Activated naive CD4-positive, alpha-beta T cell treated with anti-CD3 and anti-CD28 coated beads, Interleukin-2, amount 10 ng/mL, durations not matched to agents 7 days and 5 days (primary cell): ENCODE results near the gene SRSF1.

Source experiments
- CTCF ChIA-PET: fragments of 350-600 bp; sonication (Branson Sonifier 250); formaldehyde crosslinking; loops from one replicate; lab custom pipeline; 2021; ENCODE audit warnings: antibody characterized with exemption; lab: Charles Lee
- DNase-seq: peaks from one replicate; pipeline ENCODE4 v3.0.0-alpha.2; 2020
- H3K27ac Mint-ChIP-seq: one replicate; pipeline ENCODE4 v1.8.0; 2021; ENCODE audit warnings: mild to moderate bottlenecking, moderate library complexity, mixed read lengths
- H3K27me3 Mint-ChIP-seq: one replicate; pipeline ENCODE4 v1.8.0; 2021; ENCODE audit warnings: mild to moderate bottlenecking, mixed read lengths
- H3K36me3 Mint-ChIP-seq: one replicate; pipeline ENCODE4 v1.8.0; 2021; ENCODE audit warnings: mixed read lengths
- H3K4me1 Mint-ChIP-seq: one replicate; pipeline ENCODE4 v1.8.0; 2021; ENCODE audit warnings: mixed read lengths
- H3K4me3 Mint-ChIP-seq: one replicate; pipeline ENCODE4 v1.8.0; 2021; ENCODE audit warnings: mild to moderate bottlenecking, moderate library complexity, mixed read lengths
- H3K9me3 Mint-ChIP-seq: one replicate; pipeline ENCODE4 v1.8.0; 2021; ENCODE audit warnings: mixed read lengths

The SRSF1 gene

GRCh38 chr17:58005031-58005727, 1.9 kb downstream of the SRSF1 start:
- H3K36me3 Mint-ChIP-seq: peaks cover 51% of the 10 kb centered on the region
- H3K27me3 Mint-ChIP-seq: no peaks in the 10 kb centered on the region
- H3K9me3 Mint-ChIP-seq: no peaks in the 10 kb centered on the region
- no peak for DNase-seq
- H3K27ac Mint-ChIP-seq: peak overlapping the region; percentile 99
- peaks cover 64% of the 10 kb centered on the region for H3K4me1 Mint-ChIP-seq
- peak overlapping the region; percentile 99 for H3K4me3 Mint-ChIP-seq
- CTCF ChIA-PET: interaction anchor here (2.8 kb wide), 1 partner anchor 8 kb away, joined by 14 read pairs; no protein-coding TSS in a partner anchor

DNA sequence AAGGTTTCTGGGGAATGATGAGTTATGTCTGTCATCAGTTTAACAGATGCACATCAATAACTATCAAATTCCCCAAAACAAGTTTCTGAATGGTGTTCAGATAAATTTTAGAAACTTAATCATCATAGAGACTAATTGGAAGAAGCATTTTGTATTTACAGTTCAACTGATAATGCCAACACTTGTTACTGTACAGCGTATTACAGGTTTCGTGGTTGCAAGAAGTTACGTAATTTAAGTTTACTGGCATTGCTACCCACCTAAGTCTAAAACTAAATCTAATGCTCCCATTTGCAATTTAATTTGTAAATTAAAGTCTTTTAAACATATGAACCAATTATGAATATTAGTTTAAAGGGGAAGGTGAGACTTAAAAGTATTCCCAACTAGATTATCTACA, 3.0 kb downstream of the SRSF1 start:
- DNase-seq: no peak
- peaks cover 57% of the 10 kb centered on the region for H3K36me3 Mint-ChIP-seq
- no peaks in the 10 kb centered on the region for H3K27me3 Mint-ChIP-seq
- no peak overlapping the region for H3K27ac Mint-ChIP-seq
- peak overlapping the region; percentile 43 for H3K4me3 Mint-ChIP-seq
- no peaks in the 10 kb centered on the region for H3K9me3 Mint-ChIP-seq
- H3K4me1 Mint-ChIP-seq: peaks cover 70% of the 10 kb centered on the region
- CTCF ChIA-PET: interaction anchor here (1.0 kb wide), 1 partner anchor 18 kb away, joined by 3 read pairs; no protein-coding TSS in a partner anchor

DNA sequence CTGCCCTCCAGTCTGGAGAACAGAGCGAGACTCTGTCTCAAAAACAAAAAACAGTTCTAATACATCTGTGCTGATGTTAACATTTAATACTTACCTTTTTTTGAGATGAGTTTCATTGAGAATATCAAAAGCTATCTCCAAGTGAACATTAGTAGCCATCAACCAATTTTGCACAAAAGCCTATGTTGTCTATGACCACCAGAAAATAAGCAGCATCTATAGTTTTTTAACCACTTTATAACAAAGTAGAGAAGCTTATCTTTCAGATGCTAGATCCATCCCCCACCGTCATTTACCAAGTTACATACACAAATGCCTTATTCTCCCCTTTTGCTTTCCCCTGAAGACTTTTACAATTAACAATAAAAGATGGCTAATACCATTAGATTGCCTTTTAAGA, 4.1 kb downstream of the SRSF1 start:
- Mint-ChIP-seq H3K27me3 (no peaks in the 10 kb centered on the region), H3K36me3 (peaks cover 62% of the 10 kb centered on the region), H3K27ac (peak overlapping the region; percentile 8), H3K9me3 (no peaks in the 10 kb centered on the region), H3K4me1 (peaks cover 59% of the 10 kb centered on the region), H3K4me3 (peak overlapping the region; percentile 2)
- no peak for DNase-seq
- CTCF ChIA-PET: interaction anchor here (1.0 to 10.9 kb wide), 4 partner anchors 13 to 148 kb away, joined by 3 to 207 read pairs (median 10); partner anchors contain the start of gene MRPS23

DNA sequence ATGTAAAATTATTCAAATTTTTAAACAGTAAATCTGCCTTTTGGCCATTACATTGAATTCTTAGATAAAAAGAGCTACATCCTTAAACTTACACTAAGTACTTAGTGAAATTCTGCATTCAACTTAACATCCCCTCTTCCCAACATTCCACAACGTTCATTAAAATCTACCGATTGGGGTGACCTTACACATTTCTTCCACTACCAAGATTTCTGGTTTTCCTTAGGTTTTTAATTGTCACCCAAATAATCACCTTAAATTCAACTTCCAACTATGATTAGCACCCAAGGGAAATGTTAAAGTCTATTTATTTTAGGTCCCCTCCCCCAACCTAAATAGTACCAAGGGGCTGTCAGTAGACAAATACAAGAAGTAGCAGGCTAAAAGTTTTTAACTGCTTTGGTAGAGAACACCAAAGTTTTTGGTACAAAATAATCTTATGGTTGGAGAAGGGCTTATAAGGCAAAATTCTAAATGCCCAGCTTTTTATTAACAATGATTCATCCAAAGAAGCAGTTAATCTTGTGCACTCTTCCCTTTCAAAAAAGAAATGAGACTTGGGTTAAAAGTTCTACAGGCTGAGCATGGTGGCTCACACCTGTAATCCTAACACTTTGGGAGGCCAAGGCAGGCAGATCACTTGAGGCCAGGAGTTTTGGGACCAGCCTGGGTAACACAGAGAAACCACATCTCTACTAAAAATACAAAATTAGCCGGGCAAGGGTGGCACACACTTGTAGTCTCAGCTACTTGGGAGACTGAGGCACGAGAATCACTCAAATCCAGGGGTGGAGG, 4.7 kb downstream of the SRSF1 start:
- H3K4me1 Mint-ChIP-seq: peaks cover 56% of the 10 kb centered on the region
- peak overlapping the region; percentile 8 for H3K27ac Mint-ChIP-seq
- DNase-seq: no peak
- CTCF ChIA-PET: interaction anchor here (1.5 to 10.9 kb wide), 4 partner anchors 12 to 147 kb away, joined by 4 to 207 read pairs (median 10); partner anchors contain the start of gene MRPS23
- H3K27me3 Mint-ChIP-seq: no peaks in the 10 kb centered on the region
- peaks cover 61% of the 10 kb centered on the region for H3K36me3 Mint-ChIP-seq
- peak overlapping the region; percentile 2 for H3K4me3 Mint-ChIP-seq
- no peaks in the 10 kb centered on the region for H3K9me3 Mint-ChIP-seq

DNA sequence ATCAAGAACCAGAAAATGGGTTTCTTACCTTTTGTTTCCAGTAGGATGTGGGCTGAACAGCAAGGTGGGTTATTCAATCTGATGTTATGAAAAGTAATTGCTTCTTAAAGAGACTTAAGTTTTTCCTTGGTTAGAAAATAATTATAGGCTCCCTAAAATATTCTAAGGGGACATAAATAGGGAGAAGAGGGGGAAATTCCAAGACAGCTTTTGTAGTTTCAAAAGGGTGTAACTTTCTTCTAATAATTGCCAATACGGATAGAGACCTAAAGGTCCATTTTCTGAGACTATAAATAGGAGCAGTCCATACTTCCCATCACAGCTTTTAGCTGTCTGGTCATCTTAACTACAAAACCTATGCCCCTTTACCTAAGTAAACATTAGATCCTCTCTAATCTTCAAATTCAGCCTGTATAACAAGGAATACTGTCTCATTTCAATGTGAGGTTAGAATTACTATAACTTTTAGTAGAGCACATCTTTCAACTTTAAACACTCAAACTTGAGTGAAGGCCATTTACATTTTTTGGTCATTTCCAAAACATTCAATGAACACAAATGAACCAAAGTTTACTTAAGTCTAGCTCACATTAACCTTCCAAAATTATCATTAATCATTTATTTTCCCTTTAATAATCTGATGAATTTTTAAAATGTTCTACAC, 5.5 kb downstream of the SRSF1 start:
- CTCF ChIA-PET: interaction anchor here (1.2 to 10.9 kb wide), 5 partner anchors 12 to 168 kb away, joined by 3 to 207 read pairs (median 7); partner anchors contain the start of gene MRPS23
- H3K36me3 Mint-ChIP-seq: peaks cover 63% of the 10 kb centered on the region

DNA sequence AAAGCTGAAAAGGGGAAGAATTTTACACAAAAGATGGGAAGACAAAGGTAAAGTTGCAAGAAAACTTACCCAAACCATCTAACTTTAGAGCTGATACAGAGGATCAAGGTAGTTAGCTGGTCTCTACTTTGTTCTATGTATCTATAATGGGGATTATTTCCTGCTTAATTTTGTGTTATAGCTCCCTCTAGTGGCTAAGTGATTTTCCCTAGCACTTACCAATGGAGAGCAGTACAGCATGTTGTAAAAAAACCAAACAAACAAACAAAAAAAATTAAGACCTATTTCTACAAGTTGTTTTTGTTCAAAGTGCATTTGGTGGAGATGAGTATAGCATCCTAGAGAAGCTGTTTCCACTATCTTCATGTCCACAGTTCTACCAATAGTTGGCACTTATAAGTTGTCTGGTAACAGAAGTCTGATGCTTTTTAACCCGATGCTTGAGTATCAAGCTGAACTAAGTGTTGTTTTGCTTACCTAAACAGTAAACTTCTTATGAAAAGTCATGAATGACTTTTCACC, 7.5 kb downstream of the SRSF1 start:
- Mint-ChIP-seq H3K36me3 (peaks cover 46% of the 10 kb centered on the region), H3K27ac (no peak overlapping the region), H3K27me3 (no peaks in the 10 kb centered on the region), H3K9me3 (no peaks in the 10 kb centered on the region), H3K4me1 (peaks cover 62% of the 10 kb centered on the region), H3K4me3 (no peak overlapping the region)
- DNase-seq: no peak
- CTCF ChIA-PET: interaction anchor here (0.5 to 10.9 kb wide), 34 partner anchors 8 to 906 kb away, joined by 3 to 207 read pairs (median 4); partner anchors contain the start of genes MRPS23 and VEZF1

More for the DNA sequence above, 5.5 kb downstream of the SRSF1 start:
- no peaks in the 10 kb centered on the region for H3K27me3 Mint-ChIP-seq
- H3K4me1 Mint-ChIP-seq: peaks cover 62% of the 10 kb centered on the region
- no peak overlapping the region for H3K4me3 Mint-ChIP-seq
- H3K9me3 Mint-ChIP-seq: no peaks in the 10 kb centered on the region
- no peak overlapping the region for H3K27ac Mint-ChIP-seq
- no peak for DNase-seq

- no peak overlapping the region for H3K27ac Mint-ChIP-seq
- H3K9me3 Mint-ChIP-seq: no peaks in the 10 kb centered on the region
- CTCF ChIA-PET: interaction anchor here (0.7 to 10.9 kb wide), 30 partner anchors 10 to 906 kb away, joined by 3 to 207 read pairs (median 4); partner anchors contain the start of genes MRPS23 and VEZF1
- H3K4me3 Mint-ChIP-seq: no peak overlapping the region
- DNase-seq: no peak
- no peaks in the 10 kb centered on the region for H3K27me3 Mint-ChIP-seq
- H3K36me3 Mint-ChIP-seq: peaks cover 46% of the 10 kb centered on the region
- H3K4me1 Mint-ChIP-seq: peaks cover 63% of the 10 kb centered on the region
Measured at GRCh38 chr17:57999010-57999495, 8.0 kb downstream of the SRSF1 start.

GRCh38 chr17:57997085-57997809, 9.8 kb downstream of the SRSF1 start:
- Mint-ChIP-seq H3K36me3 (peaks cover 31% of the 10 kb centered on the region), H3K4me1 (peaks cover 59% of the 10 kb centered on the region), H3K27ac (no peak overlapping the region), H3K4me3 (no peak overlapping the region), H3K27me3 (no peaks in the 10 kb centered on the region), H3K9me3 (no peaks in the 10 kb centered on the region)
- CTCF ChIA-PET: interaction anchor here (1.1 to 10.9 kb wide), 7 partner anchors 9 to 142 kb away, joined by 3 to 207 read pairs (median 4); partner anchors contain the start of genes MRPS23 and SRSF1
- DNase-seq: no peak

- peaks cover 26% of the 10 kb centered on the region for H3K36me3 Mint-ChIP-seq
- H3K27me3 Mint-ChIP-seq: no peaks in the 10 kb centered on the region
- H3K4me1 Mint-ChIP-seq: peaks cover 48% of the 10 kb centered on the region
- CTCF ChIA-PET: interaction anchor here (0.7 to 10.9 kb wide), 10 partner anchors 12 to 140 kb away, joined by 3 to 207 read pairs (median 3); partner anchors contain the start of genes MRPS23 and SRSF1
- H3K27ac Mint-ChIP-seq: no peak overlapping the region
- peak; percentile 67 for DNase-seq
- H3K4me3 Mint-ChIP-seq: no peak overlapping the region
- H3K9me3 Mint-ChIP-seq: no peaks in the 10 kb centered on the region
Measured at GRCh38 chr17:57995076-57995956, 11.7 kb downstream of the SRSF1 start.

- H3K4me1 Mint-ChIP-seq: peaks cover 50% of the 10 kb centered on the region
- CTCF ChIA-PET: interaction anchor here (0.9 to 10.9 kb wide), 9 partner anchors 13 to 140 kb away, joined by 3 to 207 read pairs (median 3); partner anchors contain the start of genes MRPS23 and SRSF1
- H3K9me3 Mint-ChIP-seq: no peaks in the 10 kb centered on the region
- DNase-seq: no peak
- H3K27ac Mint-ChIP-seq: no peak overlapping the region
- peaks cover 22% of the 10 kb centered on the region for H3K36me3 Mint-ChIP-seq
- H3K4me3 Mint-ChIP-seq: no peak overlapping the region
- no peaks in the 10 kb centered on the region for H3K27me3 Mint-ChIP-seq
Measured at GRCh38 chr17:57994436-57994835, 12.6 kb downstream of the SRSF1 start.

DNA sequence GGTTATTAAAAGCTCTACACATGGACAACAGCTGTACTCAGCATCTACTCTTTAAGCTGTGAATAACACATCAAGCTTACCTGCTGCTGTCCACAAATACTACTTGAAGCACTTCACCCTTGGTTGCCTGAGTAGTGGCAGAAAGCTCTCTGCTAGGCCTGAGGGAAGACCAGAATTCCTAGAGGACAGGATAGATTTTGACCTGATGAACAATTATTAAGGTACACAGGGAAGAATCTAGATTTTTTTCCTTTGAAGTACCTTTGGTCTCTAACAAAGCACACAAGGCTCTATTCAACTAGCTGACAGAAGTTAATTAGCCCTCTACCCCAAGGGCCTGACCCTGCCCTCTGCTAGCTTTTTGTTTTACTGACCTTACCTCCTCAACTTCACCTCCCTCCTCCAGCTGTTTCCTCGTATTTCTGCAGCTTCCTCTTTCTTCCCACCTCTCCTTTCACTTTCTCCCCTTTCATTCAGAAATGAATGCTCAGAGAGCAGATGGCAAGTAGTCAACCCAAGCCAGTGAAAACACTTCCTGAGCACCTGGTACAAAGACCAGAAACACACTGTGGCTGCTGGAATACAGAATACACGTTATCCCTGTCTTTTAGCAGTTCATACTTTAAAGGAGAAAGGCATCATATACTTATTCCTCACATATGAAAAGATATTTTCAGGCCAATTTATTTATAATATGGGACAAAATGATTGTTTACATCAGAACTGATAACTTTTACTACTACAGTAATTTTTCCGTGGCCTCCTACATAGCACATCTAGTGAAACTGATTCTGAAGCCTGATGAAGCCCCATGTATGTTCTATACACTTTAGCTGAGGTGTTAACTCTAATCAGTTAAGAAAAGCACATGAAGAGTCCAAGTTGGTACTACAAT, 13.3 kb downstream of the SRSF1 start:
- peaks cover 53% of the 10 kb centered on the region for H3K4me1 Mint-ChIP-seq

More for the DNA sequence above, 13.3 kb downstream of the SRSF1 start:
- CTCF ChIA-PET: interaction anchor here (0.9 to 10.9 kb wide), 6 partner anchors 14 to 139 kb away, joined by 3 to 207 read pairs (median 5); partner anchors contain the start of genes MRPS23 and SRSF1
- Mint-ChIP-seq H3K27me3 (peaks cover 1% of the 10 kb centered on the region), H3K9me3 (no peaks in the 10 kb centered on the region), H3K36me3 (peaks cover 23% of the 10 kb centered on the region), H3K27ac (no peak overlapping the region), H3K4me3 (no peak overlapping the region)
- no peak for DNase-seq
